Choroid plexus epithelial cell (primary cell): ENCODE results near the gene GNA12.
A peak's percentile ranks its signal among the peaks of the same experiment; 100 is the strongest.

Source experiments
- DNase-seq: peaks from one replicate; pipeline ENCODE4 v3.0.0-alpha.2; 2010; ENCODE audit warnings: low read depth
- H3K4me3 ChIP-seq: 2 replicates; pipeline ENCODE4 v1.5.1; 2011; ENCODE audit warnings: low read depth, mild to moderate bottlenecking, control low read depth, low read length, moderate library complexity
- TF ChIP-seq, protein P1 (sequence below): conservative IDR thresholded peaks from 2 replicates; pipeline ENCODE4 v1.5.1; 2011; ENCODE audit warnings: low read depth, mild to moderate bottlenecking, control low read depth, inconsistent platforms, low read length, moderate library complexity

GNA12 gene

DNA sequence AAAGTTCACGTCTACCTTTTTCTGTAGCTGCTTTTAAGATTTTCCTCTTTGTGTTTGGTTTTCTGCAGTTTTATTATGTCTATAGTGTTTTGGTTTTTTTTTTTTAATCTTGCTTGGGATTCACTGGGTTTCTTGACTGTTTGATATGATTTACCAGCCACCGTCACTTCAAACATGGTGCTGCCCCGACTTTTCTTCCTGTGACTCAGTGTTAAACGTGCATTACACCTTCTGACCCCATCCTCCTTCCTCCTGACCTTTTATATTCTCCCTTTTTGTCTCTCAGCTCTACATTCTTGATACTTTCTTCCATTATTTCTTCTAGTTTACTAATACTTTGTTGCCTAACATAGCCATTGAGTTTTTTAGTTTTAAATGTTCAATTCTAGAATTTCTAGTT, 61.5 kb downstream of the GNA12 start:
- no peak overlapping the region for H3K4me3 ChIP-seq
- DNase-seq, result no peak
- TF ChIP-seq, protein P1, sequence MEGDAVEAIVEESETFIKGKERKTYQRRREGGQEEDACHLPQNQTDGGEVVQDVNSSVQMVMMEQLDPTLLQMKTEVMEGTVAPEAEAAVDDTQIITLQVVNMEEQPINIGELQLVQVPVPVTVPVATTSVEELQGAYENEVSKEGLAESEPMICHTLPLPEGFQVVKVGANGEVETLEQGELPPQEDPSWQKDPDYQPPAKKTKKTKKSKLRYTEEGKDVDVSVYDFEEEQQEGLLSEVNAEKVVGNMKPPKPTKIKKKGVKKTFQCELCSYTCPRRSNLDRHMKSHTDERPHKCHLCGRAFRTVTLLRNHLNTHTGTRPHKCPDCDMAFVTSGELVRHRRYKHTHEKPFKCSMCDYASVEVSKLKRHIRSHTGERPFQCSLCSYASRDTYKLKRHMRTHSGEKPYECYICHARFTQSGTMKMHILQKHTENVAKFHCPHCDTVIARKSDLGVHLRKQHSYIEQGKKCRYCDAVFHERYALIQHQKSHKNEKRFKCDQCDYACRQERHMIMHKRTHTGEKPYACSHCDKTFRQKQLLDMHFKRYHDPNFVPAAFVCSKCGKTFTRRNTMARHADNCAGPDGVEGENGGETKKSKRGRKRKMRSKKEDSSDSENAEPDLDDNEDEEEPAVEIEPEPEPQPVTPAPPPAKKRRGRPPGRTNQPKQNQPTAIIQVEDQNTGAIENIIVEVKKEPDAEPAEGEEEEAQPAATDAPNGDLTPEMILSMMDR, result no peak

DNA sequence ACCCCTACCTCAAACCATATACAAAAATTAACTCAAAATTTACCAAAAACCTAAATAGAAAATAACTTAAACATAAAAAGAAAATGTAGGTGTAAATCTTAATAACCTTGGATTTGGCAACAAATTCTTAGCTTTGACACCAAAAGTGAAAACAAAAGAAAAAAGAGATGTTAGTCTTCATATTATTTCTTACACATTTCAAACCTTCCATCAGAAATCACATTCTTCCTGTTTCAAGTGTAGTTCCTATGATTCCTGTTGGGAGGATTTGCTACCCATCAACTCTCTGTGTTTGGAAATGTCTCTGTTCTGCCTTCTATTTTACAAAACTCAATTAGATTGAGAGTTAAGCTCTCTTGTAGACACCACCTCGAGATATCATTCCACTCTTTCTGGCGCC, 62.0 kb downstream of the GNA12 start:
- H3K4me3 ChIP-seq, result no peak overlapping the region
- DNase-seq, result no peak
- TF ChIP-seq, protein P1, result no peak

DNA sequence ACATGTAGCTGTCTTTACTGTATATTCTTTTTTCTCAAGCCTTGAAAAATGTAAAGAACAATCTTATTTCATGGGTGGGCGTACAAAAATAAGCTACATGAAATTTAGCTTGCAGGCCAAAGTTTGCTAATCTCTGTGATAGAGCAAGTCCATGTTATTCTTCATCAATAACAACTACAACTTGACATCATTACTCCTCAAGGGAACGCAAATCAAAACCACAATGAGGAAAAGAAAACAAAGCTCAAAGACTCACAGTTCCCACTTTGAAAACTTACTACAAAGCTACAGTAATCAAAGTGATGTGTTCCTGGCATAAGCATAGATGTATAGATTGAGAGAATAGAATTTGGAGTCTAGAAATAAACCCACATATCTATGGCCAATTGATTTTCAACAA, 62.5 kb downstream of the GNA12 start:
- peak; percentile 85 for DNase-seq
- TF ChIP-seq, protein P1, result no peak
- no peak overlapping the region for H3K4me3 ChIP-seq

DNA sequence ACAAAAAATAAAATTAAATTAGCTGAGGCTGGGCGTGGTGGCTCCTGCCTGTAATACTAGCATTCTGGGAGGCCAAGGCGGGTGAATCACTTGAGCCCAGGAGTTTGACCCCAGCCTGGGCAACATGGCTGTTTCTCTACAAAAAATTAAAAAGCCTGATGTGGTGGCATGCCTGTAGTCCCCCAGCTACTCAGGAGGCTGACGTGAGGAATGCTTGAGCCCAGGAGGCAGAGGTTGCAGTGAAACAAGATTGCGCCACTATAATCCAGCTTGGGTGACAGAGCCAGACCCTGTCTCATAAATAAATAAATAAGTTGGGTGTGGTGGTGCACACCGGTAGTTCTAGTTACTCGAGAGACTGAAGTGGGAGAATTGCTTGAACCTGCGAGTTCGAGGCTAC, 65.1 kb downstream of the GNA12 start:
- DNase-seq, result peak; percentile 47
- H3K4me3 ChIP-seq, result no peak overlapping the region
- TF ChIP-seq, protein P1, result no peak

DNA sequence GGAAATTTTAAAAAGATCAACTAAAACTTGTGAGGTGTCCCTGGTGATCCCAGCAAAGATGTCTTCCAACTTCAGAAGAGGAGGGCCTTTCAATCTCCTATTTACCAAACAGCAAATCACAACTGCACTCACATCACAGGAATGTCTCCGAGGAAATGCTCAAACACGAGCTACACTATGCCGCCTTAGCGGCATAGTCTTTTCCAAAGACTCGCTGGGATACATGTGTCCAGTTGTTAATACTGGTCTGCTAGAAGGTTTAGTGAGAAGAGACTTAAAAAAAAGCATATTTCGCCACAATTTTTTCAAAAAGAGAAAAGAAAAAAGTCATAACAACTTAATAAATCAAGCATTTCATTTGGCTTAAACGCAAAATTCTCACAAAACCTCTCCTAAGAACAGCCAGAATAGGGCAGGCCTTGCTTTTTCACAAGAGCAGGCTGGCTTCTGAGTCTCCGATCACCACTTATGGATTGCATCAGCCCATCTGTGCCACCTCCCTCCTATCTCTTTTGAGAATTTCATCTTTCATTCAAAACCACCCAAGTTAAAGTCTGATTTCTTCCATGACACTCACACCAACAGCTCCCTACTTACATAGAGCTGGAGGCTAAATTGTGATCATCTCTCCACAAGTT, 66.1 kb downstream of the GNA12 start:
- no peak for DNase-seq
- no peak overlapping the region for H3K4me3 ChIP-seq
- TF ChIP-seq, protein P1, result no peak

DNA sequence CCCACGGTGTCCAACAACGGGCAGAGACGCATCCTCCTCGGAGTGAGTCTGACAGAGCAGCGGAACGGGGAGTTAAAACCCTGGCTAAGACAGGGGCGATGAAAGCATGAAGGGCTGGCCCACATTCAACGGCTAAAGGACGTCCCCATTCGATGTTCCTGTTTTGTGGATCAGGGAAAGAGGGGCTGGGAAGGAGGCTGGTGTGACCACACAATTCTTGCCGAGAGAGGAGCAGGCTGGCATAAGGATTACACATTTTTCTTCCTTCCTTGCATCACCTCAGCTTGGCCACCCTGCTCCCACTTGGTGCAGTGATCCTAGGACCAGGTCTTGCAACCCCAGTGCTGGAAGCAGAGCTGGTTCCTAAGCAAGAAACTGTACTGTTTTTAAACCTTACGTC, 67.7 kb downstream of the GNA12 start:
- TF ChIP-seq, protein P1, result no peak
- no peak overlapping the region for H3K4me3 ChIP-seq
- no peak for DNase-seq

DNA sequence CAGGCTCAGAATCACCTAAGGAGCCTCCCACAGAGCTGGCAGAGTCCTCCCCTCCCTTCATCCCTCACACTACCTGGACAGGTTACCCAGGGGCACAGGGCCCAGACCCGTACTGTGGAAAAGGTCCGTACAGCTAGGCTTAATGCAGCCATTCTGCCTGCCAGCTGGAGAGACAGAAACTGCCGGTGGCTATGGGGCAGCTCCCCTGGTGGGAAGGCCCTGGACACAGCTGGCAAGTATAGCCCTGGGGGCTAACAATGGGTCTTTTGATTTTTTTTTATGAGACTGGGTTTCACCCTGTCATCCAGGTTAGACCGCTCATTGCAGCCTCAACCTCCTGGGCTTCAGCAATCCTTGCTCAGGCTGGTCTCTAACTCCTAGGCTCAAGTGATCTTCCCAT, 68.3 kb downstream of the GNA12 start:
- TF ChIP-seq, protein P1, result no peak
- H3K4me3 ChIP-seq, result no peak overlapping the region
- DNase-seq, result no peak
